Spleen (tissue), 11 donors: ENCODE data around the gene TCF7L1. TPM values are rescaled to one million over a fixed set of nuclear protein-coding genes. Genes with fewer than 3 reads are reported as not detected.

ENCODE experiments used
- DNase-seq: peaks from one replicate; pipeline ENCODE4 v3.0.0-alpha.2; 2020
- H3K27ac ChIP-seq, 8 donors: fragments of 200-600 bp; sonication (generic) in 7 of 8; 1 replicate in 4 of 8; 2 replicates in 4 of 8; pipeline versions ENCODE4 v1.5.0 to v1.8.0; 2016 to 2021; ENCODE audit warnings: inconsistent platforms in 4 of 8, mild to moderate bottlenecking in 4 of 8, moderate library complexity in 1 of 8
- H3K27me3 ChIP-seq, 7 donors: fragments of 200-600 bp; sonication (generic) in 6 of 7; replicated peaks in 1 of 7; 1 replicate in 4 of 7; 2 replicates in 3 of 7; pipeline versions ENCODE4 v1.5.0 to v1.8.0; 2016 to 2021; ENCODE audit warnings: inconsistent platforms in 3 of 7, mild to moderate bottlenecking in 1 of 7
- H3K36me3 ChIP-seq, 6 donors: fragments of 200-600 bp; sonication (generic) in 5 of 6; 1 replicate in 4 of 6; 2 replicates in 2 of 6; pipeline versions ENCODE4 v1.5.0 to v1.8.0; 2016 to 2021; ENCODE audit warnings: inconsistent platforms in 2 of 6
- H3K4me1 ChIP-seq, 6 donors: fragments of 200-600 bp; sonication (generic) in 5 of 6; 1 replicate in 3 of 6; 2 replicates in 3 of 6; pipeline versions ENCODE4 v1.5.0 to v1.8.0; 2016 to 2021; ENCODE audit warnings: inconsistent platforms in 3 of 6
- H3K4me3 ChIP-seq, 8 donors: fragments of 200-600 bp; sonication (generic) in 7 of 8; 1 replicate in 4 of 8; 2 replicates in 4 of 8; pipeline versions ENCODE4 v1.5.0 to v1.8.0; 2016 to 2021; ENCODE audit warnings: inconsistent platforms in 4 of 8, mild to moderate bottlenecking in 4 of 8, moderate library complexity in 2 of 8
- H3K9me3 ChIP-seq, 8 donors: fragments of 200-600 bp; sonication (generic) in 7 of 8; 1 replicate in 4 of 8; 2 replicates in 4 of 8; pipeline versions ENCODE4 v1.5.0 to v1.8.0; 2016 to 2021; ENCODE audit warnings: inconsistent platforms in 4 of 8
- POLR2A ChIP-seq, 3 donors: fragments of 450-650 bp; IDR thresholded peaks; one replicate each; pipeline ENCODE4 v1.5.1; 2017; ENCODE audit warnings: antibody characterized with exemption in 3 of 3, mild to moderate bottlenecking in 1 of 3
- POLR2AphosphoS5 ChIP-seq, 3 donors: sonication (generic); formaldehyde crosslinking; IDR thresholded peaks; one replicate each; pipeline ENCODE4 v1.5.1; 2017; ENCODE audit warnings: antibody characterized with exemption in 3 of 3
- WGBS, 5 donors: extraction: QIAGEN DNeasy Blood & Tissue Kit in 3 of 5; methylation state at CpG; one replicate each; pipeline versions ENCODE4 v1.1.5 to v1.1.7; 2013 to 2018; 5-methylcytosine and 5-hydroxymethylcytosine counted together
- intact Hi-C: fragments of 100-400 bp; cut with DNase I; formaldehyde crosslinking; loops from one replicate; pipeline ENCODE4 v1.15.0; 2023; ENCODE audit warnings: low total_unique reads
- polyA plus RNA-seq, 3 donors: library from polyadenylated mRNA; stranded (reverse); fragments of 200-250 nt; gene quantifications; one replicate each; pipeline ENCODE4 v1.2.1, GENCODE V29; 2013
- total RNA-seq, 7 donors: library from RNA; depleted of rRNA in 3 of 7; stranded (reverse); fragments of >200 nt in 3 of 7; fragmentation: NEBNext Ultra II Directional in 4 of 7; extraction: Animal tissue kit (Norgen Biotek cat#: 25700) in 4 of 7; gene quantifications; one replicate each; pipeline versions ENCODE4 v1.1.0 to v1.2.1, GENCODE V29; 2016 to 2021
- TF ChIP-seq, protein P1 (sequence below), 11 experiments: fragments of 200-600 bp in 7 of 11; fragments of 450-650 bp in 4 of 11; sonication (generic) in 4 of 11; IDR thresholded peaks in 8 of 11; conservative IDR thresholded peaks in 3 of 11; 1 replicate in 7 of 11; 2 replicates in 4 of 11; pipeline versions ENCODE4 v1.4.0 to v1.8.0; 2016 to 2021; ENCODE audit warnings: antibody characterized with exemption in 11 of 11, inconsistent platforms in 4 of 11, mild to moderate bottlenecking in 1 of 11
- donor health status: healthy with polysubstance abuse.
- donor health status: DM: no; HTN: no; CAD: no; lungs with moderate emphysema.
- donor health status: DM: no; HTN: no; CAD: no.
- donor health status: Bipolar disorder and iron deficiency.
- donor health status: healthy.
- donor health status: DM: no; HTN: no; CAD: no.
- donor health status: DM: yes; HTN: yes; CAD: no.

The TCF7L1 gene
- total and polyA plus RNA-seq, 10 donors: 2.0 to 15.8 (median 6.4) TPM

DNA sequence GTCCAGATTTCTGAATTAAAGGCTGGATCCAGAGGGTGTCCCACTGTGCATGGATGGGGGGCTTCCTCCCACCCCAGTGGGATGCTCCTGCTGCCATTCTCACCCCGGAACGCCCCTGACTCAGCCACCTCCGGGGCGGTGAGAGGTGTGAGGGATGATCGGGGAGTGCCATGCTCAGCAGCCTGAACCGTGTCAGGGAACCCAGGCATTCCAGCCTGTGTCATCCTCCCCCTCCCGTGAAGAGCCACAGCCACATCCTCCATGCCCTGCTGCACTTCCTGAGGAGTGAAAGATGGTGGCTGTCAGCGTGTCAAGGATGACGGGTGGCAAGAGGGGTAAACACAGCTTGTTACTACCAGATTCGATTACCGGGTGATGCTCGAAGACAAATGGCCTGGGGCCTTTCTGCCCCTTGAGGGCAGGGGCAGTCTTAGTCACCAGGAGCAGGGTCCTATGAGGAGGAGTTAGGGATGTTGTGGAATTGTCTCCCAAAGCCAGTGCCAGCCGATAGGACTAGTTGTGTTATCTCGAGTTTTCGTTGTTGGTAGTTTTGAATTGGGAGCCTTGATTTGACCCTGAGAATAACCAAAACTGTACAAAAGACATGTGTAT, 80.8 kb downstream of the TCF7L1 start:
- Histone ChIP-seq H3K4me1 (no peaks in the 10 kb centered on the region), H3K36me3 (no peaks in the 10 kb centered on the region), H3K9me3 (no peaks in the 10 kb centered on the region), H3K4me3 (no peak overlapping the region), H3K27me3 (peaks cover 0 to 28% (median 0%) of the 10 kb centered on the region in 7 donors), H3K27ac (no peak overlapping the region)
- 55 to 70% (median 65%) methylated on average over 14 to 15 of the region's 15 CpGs for WGBS, 5 donors
- intact Hi-C loops: no loop called here
- TF ChIP-seq POLR2A (IDR thresholded peaks at IDR 0.05): no peak
- TF ChIP-seq, protein P1, sequence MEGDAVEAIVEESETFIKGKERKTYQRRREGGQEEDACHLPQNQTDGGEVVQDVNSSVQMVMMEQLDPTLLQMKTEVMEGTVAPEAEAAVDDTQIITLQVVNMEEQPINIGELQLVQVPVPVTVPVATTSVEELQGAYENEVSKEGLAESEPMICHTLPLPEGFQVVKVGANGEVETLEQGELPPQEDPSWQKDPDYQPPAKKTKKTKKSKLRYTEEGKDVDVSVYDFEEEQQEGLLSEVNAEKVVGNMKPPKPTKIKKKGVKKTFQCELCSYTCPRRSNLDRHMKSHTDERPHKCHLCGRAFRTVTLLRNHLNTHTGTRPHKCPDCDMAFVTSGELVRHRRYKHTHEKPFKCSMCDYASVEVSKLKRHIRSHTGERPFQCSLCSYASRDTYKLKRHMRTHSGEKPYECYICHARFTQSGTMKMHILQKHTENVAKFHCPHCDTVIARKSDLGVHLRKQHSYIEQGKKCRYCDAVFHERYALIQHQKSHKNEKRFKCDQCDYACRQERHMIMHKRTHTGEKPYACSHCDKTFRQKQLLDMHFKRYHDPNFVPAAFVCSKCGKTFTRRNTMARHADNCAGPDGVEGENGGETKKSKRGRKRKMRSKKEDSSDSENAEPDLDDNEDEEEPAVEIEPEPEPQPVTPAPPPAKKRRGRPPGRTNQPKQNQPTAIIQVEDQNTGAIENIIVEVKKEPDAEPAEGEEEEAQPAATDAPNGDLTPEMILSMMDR (IDR thresholded peaks at IDR 0.05 in 8 of 11, conservative IDR thresholded peaks at IDR 0.05 in 3 of 11): no peak
- no peak for TF ChIP-seq POLR2AphosphoS5 (IDR thresholded peaks at IDR 0.05)
- DNase-seq: no peak

- Histone ChIP-seq H3K4me3 (no peak overlapping the region), H3K4me1 (no peaks in the 10 kb centered on the region), H3K27me3 (peaks cover 0 to 28% (median 0%) of the 10 kb centered on the region in 7 donors), H3K9me3 (no peaks in the 10 kb centered on the region), H3K36me3 (no peaks in the 10 kb centered on the region), H3K27ac (no peak overlapping the region)
- intact Hi-C loops: no loop called here
- 81 to 87% (median 86%) methylated on average over 8 to 9 of the region's 9 CpGs for WGBS, 5 donors
- no peak for DNase-seq
- no peak for TF ChIP-seq POLR2A (IDR thresholded peaks at IDR 0.05)
- TF ChIP-seq, protein P1 (IDR thresholded peaks at IDR 0.05 in 8 of 11, conservative IDR thresholded peaks at IDR 0.05 in 3 of 11): no peak
- no peak for TF ChIP-seq POLR2AphosphoS5 (IDR thresholded peaks at IDR 0.05)
These were observed 81.9 kb downstream of the TCF7L1 start for GRCh38 chr2:85215081-85215447.

DNA sequence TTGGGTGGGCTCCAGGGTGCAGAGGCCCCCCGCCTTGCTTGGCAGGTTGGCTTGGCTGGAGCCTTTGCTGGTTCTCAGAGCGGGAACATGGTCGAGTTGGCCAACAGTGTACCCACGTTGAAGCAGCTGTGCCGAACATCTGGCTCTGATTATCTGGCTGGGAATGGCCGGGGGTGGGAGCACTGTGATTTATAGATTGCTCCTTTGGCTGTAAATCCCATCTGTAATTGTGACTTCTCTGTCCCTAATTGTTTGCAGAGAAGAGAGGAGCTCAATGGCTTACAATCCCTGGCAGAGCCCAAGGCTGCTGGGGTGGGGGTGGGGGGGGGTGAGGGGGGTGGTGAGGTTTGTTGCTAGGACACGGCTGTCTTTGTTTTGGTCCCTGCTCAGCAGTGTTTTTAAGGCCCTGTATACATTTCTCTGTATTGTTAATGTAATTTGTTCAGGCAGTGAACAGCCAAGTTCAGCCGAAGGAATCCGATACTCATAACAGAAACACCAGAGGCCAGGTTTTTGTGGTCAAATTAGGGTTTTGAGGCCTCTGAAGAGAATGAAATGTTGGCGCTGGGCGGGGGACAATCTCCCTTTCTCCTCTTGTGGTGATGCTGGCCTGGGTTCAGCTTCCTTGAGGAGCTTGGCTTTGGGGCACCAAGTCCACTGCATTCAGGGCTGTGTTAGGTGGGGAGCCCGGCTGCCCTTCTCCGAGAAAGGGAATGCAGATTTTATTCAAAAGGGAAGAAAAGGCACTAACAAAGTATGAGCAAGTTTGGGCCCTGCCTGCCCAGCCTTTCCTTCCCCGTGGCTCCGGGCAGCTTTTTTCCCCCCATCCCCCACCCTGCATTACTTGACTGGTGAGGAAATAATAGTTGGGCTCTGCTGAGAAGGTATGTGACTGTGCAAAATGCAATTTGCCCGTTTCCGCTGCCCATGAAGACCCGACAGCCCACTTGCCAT, 82.5 kb downstream of the TCF7L1 start:
- Histone ChIP-seq H3K27ac (no peak overlapping the region), H3K4me3 (no peak overlapping the region), H3K36me3 (no peaks in the 10 kb centered on the region), H3K4me1 (no peaks in the 10 kb centered on the region), H3K27me3 (peaks cover 0 to 28% (median 0%) of the 10 kb centered on the region in 7 donors), H3K9me3 (no peaks in the 10 kb centered on the region)
- no peak for TF ChIP-seq POLR2AphosphoS5 (IDR thresholded peaks at IDR 0.05)
- TF ChIP-seq, protein P1 (IDR thresholded peaks at IDR 0.05 in 8 of 11, conservative IDR thresholded peaks at IDR 0.05 in 3 of 11): no peak
- TF ChIP-seq POLR2A (IDR thresholded peaks at IDR 0.05): no peak
- DNase-seq: no peak
- intact Hi-C loops: no loop called here
- WGBS, 5 donors: 62 to 73% (median 69%) methylated on average over 17 to 18 of the region's 18 CpGs

- TF ChIP-seq POLR2AphosphoS5 (IDR thresholded peaks at IDR 0.05) (no peak), POLR2A (IDR thresholded peaks at IDR 0.05) (no peak)
- TF ChIP-seq, protein P1 (IDR thresholded peaks at IDR 0.05 in 8 of 11, conservative IDR thresholded peaks at IDR 0.05 in 3 of 11): no peak
- WGBS, 5 donors: 74 to 82% (median 75%) methylated on average over 4 of the region's 4 CpGs
- intact Hi-C loops: no loop called here
- peaks cover 0 to 21% (median 0%) of the 10 kb centered on the region in 7 donors for H3K27me3 ChIP-seq
- no peaks in the 10 kb centered on the region for H3K36me3 ChIP-seq
- H3K4me1 ChIP-seq: no peaks in the 10 kb centered on the region
- DNase-seq: no peak
- no peak overlapping the region for H3K4me3 ChIP-seq
- no peaks in the 10 kb centered on the region for H3K9me3 ChIP-seq
- H3K27ac ChIP-seq: no peak overlapping the region
These were observed 83.7 kb downstream of the TCF7L1 start for GRCh38 chr2:85216927-85217326.
